HG02840 (cell line): ENCODE results near the gene C20orf204.
"Not testable (repeated sequence)": the region's sequence is repeated elsewhere in the genome, so short reads cannot be mapped to it uniquely, and the experiment has no call there.

Source experiments
- ATAC-seq: cut with Tn5 transposase; IDR thresholded peaks from one replicate; pipeline ENCODE4 v1.9.1; 2021; ENCODE audit warnings: mild to moderate bottlenecking, moderate library complexity, moderate number of reproducible peaks; ENCODE audit not compliant: unreplicated experiment, low FRiP score

Gene C20orf204

DNA sequence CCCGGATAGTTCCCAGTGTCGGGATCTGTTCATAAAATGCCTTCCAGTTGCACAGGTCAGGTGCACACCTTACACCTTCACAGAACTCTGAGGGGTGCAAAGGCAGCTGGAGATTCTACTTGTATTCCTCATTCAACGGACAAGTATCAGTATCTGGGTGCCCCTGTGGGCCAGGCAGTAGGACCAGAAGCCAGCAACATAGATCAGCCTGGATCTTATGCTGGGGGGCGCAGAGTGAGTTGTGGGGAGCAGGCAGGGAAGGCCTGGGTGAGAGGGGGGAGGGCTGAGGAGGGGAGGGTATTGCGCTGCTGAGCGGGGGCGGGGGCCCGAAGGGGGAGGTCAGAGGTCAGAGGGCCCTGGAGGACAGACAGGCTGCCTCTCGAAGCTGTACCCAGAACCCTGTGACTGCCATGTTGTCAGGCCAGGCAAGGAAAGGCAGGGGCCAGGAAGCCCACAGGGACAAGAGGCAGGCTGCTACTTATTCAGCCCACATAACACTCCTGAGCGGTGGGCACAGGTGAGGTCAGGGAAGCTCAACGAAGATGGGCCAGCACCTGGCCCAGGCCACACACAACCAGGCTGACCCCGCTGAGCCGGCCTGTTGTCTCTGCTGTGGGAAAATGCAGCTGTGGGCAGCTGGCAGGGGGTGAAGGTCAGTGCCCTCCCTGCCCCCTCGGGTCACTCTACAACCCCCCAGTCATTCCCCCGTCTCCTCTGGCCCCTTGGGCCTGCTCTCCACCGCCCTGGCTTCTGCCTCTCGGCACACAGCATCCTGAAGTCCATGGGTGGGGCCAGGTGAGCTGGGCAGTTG, 45.0 kb downstream of the C20orf204 start:
- ATAC-seq: no peak

DNA sequence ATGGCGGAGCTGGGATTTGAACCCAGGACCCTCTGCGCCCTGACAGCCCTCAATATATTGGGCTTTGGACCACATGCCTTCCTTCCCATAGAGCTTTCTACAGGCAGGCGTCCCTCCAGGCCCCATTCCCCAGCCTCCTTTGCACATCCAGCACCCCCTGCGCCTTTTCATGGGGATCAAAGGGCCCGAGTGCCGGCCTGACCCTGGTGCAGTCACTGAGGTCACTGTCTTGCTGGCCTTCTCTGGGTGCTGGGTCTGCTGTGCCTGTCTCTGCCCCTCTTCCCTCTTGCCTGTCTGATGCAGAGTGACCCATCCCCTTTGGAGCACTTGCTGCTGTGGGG, 45.6 kb downstream of the C20orf204 start:
- no peak for ATAC-seq

DNA sequence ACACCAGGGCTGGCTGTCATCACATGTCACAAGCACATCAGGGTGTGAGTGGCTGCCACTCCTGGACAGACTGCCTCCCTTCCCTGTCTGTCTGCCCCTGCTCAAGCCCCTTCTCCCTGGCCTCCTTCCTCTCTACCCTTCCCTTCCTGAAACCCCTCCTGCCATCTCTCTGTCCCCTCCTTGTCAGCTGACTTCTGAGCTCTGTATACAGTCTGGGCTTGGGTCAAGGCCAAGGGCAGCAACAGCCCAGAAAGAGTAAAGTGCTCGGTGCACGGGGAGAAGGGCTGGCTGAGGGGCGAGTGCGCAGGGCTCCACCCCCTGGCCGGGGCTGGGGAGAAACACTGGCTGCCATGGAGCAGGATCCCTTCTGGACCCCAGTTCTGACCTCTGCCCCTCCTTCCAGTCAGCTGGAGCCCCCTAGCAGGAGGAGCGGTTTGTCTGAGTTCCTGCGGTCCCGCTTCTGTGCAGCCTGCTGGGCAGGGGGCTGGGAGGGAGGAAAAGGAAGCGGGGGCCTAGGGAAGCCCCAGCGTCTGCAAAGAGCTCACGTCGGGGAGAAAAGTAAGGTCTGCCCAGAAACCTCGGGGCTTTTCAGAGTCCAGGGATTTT, 46.2 kb downstream of the C20orf204 start:
- ATAC-seq: no peak

DNA sequence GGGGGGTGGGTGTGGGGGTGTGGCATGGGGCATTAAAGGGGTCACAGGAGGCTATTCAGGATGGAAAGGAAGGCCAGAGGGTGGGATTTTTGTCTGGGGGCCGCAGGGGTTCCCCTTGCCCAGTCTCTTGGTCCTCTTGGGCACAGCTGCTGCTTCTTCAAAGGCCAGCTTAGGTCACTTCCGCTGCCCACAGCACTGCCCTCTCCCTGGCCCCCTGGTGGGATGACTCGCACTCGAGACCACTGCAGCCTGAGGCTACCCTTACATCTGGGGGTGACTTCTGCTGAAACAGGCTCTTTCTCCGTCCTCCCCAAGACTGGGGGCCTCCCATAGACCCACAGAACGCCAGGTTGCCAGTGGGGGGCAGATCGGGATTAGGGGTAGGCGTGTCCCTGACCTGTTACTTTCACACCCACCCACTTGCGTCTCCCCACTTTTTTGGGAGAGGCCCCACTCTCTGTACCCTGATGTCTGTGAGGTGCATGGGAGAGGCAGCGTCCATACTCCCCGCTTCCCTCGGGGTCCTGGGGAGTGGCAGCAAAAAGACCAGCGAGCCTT, 46.9 kb downstream of the C20orf204 start:
- no peak for ATAC-seq

DNA sequence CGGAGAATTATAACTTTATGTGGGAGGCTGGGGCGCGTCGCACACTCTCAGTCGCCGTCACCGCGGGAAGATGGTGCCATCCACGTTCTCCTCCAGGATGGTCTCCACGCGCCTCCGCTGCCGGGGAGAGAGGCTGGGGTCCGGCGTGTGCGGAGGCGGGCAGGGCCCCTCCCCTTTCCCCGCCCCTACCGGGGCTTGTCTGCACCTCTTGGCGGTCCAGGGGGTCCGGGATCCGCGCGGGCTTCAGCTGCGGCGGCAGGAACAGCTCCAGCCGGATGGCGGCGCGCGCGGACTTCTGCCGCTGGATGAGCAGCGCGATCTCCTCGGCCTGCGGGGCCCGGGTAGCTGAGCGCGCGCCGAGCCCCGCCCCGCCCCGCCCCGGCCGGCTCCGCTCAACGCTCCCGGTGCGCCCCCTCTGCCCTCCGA, 47.4 kb downstream of the C20orf204 start:
- no peak for ATAC-seq

DNA sequence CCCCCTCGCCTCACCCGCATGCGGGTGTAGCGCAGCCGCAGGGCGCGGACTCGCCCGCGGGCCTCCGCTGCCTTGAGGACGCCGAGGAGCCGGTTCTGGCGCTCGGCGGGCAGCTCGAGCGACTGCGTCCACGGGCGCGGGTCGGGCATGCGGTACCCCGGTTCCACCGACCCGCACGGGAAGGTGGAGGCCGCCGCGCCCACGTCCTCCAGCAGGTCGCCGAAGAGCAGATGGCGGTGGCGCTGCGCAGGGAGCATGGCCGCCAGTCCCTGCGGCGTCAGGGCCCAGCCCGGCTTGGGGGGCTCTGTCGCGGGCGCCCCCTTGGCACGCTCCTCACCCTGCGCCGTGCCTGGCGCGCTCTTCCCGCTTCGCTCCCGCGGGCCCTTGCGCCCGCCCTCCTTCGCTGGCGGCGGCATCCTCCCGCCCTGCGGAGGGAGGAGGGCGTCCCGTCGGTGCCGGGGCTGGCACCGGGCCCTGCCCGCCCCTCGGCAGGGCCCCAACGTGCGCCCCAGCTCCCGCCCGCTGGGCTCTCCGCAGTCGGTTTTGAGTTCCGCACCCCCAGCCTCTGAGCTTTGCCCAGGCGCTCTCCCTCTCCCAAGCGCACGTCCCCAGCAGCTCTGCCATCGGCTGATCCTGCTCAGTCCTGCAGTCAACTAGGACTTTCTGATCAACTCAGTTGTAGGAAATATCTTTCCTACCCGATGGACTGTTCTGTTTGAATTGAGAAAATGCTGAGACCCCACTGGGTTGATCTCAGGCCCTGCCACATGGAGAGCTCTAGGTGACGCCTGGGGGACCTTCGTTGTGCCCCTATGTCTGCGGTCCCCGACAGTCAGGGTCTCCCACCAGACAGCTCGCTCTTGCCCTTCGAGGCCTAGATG, 48.1 kb downstream of the C20orf204 start, which contains the start of gene LKAAEAR1:
LKAAEAR1 (minus strand) TSS at position 595 of the 881 bp plus-strand sequence; CDS start at position 416, 179 bp downstream.
- no peak for ATAC-seq

DNA sequence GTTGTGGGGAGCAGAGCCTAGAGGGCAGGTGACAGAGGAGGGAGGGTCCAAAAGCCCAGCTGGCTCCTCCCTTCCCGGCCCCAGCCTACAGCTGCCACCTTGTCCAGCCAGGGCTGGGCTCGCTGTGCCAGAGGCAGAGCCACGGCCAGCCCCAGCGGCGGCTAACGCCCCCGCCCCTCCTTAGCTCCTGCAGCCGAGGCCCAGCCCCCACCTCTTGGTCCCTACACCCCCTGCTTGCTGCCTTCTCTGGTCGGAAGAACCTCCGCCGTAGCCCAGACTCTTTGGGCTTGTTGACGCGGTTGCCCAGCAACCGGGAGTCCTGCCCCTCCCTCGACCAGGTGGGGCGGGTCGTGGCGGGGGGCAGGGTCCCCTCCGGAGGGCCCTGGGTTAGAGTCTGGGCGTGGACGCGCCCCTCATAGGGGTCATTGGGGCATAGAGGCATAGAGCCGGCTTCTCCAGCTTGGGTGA, 48.7 kb downstream of the C20orf204 start:
- no peak for ATAC-seq

DNA sequence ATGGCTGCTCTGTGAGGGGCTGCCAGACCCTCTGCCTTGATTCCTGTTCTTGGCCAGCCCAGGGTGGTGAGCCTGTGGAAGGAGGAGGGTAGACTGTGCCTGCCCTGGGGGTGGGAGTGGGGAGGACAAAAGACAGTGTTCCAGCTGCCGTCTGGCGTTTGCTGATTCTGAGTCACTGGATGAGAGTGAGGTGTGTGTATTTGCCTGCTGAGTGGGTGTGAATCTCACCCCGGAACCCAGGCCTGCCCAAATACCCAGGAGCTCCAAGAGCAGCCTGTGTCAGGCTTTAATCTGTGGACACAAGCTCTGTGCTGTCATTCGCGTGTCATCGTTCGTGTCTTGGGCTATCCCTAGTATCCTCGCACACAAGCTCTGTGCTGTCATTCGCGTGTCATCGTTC, 50.8 kb downstream of the C20orf204 start:
- no peak for ATAC-seq

DNA sequence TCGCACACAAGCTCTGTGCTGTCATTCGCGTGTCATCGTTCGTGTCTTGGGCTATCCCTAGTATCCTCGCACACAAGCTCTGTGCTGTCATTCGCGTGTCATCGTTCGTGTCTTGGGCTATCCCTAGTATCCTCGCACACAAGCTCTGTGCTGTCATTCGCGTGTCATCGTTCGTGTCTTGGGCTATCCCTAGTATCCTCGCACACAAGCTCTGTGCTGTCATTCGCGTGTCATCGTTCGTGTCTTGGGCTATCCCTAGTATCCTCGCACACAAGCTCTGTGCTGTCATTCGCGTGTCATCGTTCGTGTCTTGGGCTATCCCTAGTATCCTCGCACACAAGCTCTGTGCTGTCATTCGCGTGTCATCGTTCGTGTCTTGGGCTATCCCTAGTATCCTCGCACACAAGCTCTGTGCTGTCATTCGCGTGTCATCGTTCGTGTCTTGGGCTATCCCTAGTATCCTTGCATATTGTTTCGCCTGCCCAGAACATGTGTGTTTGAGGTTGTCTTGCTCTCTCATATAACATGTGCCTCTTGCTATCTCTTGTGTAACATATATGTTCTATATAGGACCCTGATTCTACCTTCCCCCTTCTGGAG, 51.3 kb downstream of the C20orf204 start:
- ATAC-seq: not testable (repeated sequence)

DNA sequence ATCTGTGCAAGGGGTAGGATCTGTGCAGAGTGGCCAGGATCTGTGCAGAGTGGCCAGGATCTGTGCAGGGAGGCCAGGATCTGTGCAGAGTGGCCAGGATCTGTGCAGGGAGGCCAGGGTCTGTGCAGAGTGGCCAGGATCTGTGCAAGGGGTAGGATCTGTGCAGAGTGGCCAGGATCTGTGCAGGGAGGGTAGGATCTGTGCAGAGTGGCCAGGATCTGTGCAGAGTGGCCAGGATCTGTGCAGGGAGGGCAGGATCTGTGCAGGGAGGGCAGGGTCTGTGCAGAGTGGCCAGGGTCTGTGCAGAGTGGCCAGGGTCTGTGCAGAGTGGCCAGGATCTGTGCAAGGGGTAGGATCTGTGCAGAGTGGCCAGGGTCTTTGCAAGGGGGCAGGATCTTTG, 52.6 kb downstream of the C20orf204 start:
- not testable (repeated sequence) for ATAC-seq
